OCI-LY1 (cell line): Measurements from ENCODE around the gene LINGO1.

ENCODE experiments used
- H2AFZ ChIP-seq: fragments of 200-600 bp; sonication (generic), shearing (Covaris generic); 2 replicates; pipeline ENCODE4 v1.6.0; 2014; ENCODE audit warnings: antibody characterized with exemption, mild to moderate bottlenecking, low read length
- H3F3A ChIP-seq: fragments of 200-600 bp; sonication (generic), shearing (Covaris generic); 2 replicates; pipeline ENCODE4 v1.6.0; 2014; ENCODE audit warnings: mild to moderate bottlenecking, antibody characterized with exemption, low read length, moderate library complexity; ENCODE audit not compliant: insufficient read depth
- H3K27ac ChIP-seq: fragments of 200-600 bp; sonication (generic); 2 replicates; pipeline ENCODE4 v1.5.1; 2014; ENCODE audit warnings: low read length, mixed run types, mild to moderate bottlenecking, low read depth; ENCODE audit not compliant: poor library complexity, severe bottlenecking
- H3K27me3 ChIP-seq: fragments of 200-600 bp; sonication (generic); 2 replicates; pipeline ENCODE4 v1.6.0; 2014; ENCODE audit warnings: antibody characterized with exemption, mild to moderate bottlenecking, low read length, moderate library complexity; ENCODE audit not compliant: insufficient read depth
- H3K36me3 ChIP-seq: fragments of 200-600 bp; sonication (generic); 2 replicates; pipeline ENCODE4 v1.6.1; 2014; ENCODE audit warnings: mild to moderate bottlenecking, antibody characterized with exemption, low read length, moderate library complexity, mixed read lengths; ENCODE audit not compliant: insufficient read depth
- H3K4me1 ChIP-seq: fragments of 200-600 bp; sonication (generic); 2 replicates; pipeline ENCODE4 v1.5.1; 2014; ENCODE audit warnings: mild to moderate bottlenecking, low read length, moderate library complexity; ENCODE audit not compliant: insufficient read depth, severe bottlenecking
- H3K4me2 ChIP-seq: fragments of 200-600 bp; sonication (generic), shearing (Covaris generic); 2 replicates; pipeline ENCODE4 v1.6.1; 2014; ENCODE audit warnings: low read length
- H3K4me3 ChIP-seq: fragments of 200-600 bp; sonication (generic); 2 replicates; pipeline ENCODE4 v1.5.1; 2014; ENCODE audit warnings: low read length, low read depth, mild to moderate bottlenecking, mixed read lengths; ENCODE audit not compliant: poor library complexity, severe bottlenecking
- H3K79me2 ChIP-seq: fragments of 200-600 bp; shearing (Covaris generic); 2 replicates; pipeline ENCODE4 v1.6.1; 2016; ENCODE audit warnings: mixed run types, low read length, mixed read lengths; ENCODE audit not compliant: insufficient read depth
- H3K9ac ChIP-seq: fragments of 200-600 bp; sonication (generic), shearing (Covaris generic); 2 replicates; pipeline ENCODE4 v1.6.1; 2014; ENCODE audit warnings: mild to moderate bottlenecking, low read length, mixed read lengths
- H3K9me2 ChIP-seq: fragments of 200-600 bp; sonication (generic), shearing (Covaris generic); 2 replicates; pipeline ENCODE4 v1.6.1; 2014; ENCODE audit warnings: low read depth, mild to moderate bottlenecking, low read length, mixed read lengths
- H3K9me3 ChIP-seq: fragments of 200-600 bp; shearing (Covaris generic); 2 replicates; pipeline ENCODE4 v1.6.1; 2014; ENCODE audit warnings: low read length, mixed read lengths
- H4K20me1 ChIP-seq: fragments of 200-600 bp; sonication (generic), shearing (Covaris generic); 2 replicates; pipeline ENCODE4 v1.6.0; 2016; ENCODE audit warnings: mild to moderate bottlenecking, low read length; ENCODE audit not compliant: insufficient read depth
- EZH2 ChIP-seq: fragments of 200-600 bp; sonication (generic), shearing (Covaris generic); IDR thresholded peaks from 2 replicates; pipeline ENCODE4 v1.8.0; 2017; ENCODE audit warnings: borderline replicate concordance, mixed run types, mild to moderate bottlenecking, antibody characterized with exemption, low read length, moderate library complexity, mixed read lengths
- TF ChIP-seq, protein P1 (sequence below): fragments of 200-600 bp; sonication (generic), shearing (Covaris generic); IDR thresholded peaks from 2 replicates; pipeline ENCODE4 v1.5.1; 2017; ENCODE audit warnings: mild to moderate bottlenecking, antibody characterized with exemption, low read length, moderate library complexity, mixed read lengths

Gene LINGO1

DNA sequence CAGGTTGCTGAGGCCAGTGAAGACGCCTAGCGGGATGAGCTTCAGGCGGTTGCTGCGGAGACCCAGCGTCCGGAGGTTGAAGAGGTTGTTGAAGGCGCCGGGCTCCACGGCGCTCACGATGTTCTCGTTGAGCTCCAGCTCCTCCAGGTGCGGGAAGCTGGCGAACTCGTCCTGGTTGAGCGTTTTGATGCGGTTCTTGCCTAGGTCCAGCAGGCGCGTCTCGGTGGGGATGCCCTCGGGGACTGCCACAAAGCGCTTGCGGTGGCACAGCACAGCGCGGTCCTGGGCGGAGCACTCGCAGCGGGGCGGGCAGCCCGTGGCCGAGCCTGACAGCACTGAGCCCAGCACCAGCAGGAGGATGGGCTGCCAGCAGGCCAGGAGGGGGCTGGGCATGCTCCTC, 17.2 kb downstream of the LINGO1 start:
- no peak for TF ChIP-seq EZH2
- TF ChIP-seq, protein P1, sequence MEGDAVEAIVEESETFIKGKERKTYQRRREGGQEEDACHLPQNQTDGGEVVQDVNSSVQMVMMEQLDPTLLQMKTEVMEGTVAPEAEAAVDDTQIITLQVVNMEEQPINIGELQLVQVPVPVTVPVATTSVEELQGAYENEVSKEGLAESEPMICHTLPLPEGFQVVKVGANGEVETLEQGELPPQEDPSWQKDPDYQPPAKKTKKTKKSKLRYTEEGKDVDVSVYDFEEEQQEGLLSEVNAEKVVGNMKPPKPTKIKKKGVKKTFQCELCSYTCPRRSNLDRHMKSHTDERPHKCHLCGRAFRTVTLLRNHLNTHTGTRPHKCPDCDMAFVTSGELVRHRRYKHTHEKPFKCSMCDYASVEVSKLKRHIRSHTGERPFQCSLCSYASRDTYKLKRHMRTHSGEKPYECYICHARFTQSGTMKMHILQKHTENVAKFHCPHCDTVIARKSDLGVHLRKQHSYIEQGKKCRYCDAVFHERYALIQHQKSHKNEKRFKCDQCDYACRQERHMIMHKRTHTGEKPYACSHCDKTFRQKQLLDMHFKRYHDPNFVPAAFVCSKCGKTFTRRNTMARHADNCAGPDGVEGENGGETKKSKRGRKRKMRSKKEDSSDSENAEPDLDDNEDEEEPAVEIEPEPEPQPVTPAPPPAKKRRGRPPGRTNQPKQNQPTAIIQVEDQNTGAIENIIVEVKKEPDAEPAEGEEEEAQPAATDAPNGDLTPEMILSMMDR: no peak
- no peaks in the 10 kb centered on the region for H3K9me3 ChIP-seq
- no peaks in the 10 kb centered on the region for H3K4me1 ChIP-seq
- H3F3A ChIP-seq: no peaks in the 10 kb centered on the region
- H3K36me3 ChIP-seq: no peaks in the 10 kb centered on the region
- H3K4me2 ChIP-seq: no peak overlapping the region
- H3K27ac ChIP-seq: no peak overlapping the region
- H4K20me1 ChIP-seq: no peaks in the 10 kb centered on the region
- H2AFZ ChIP-seq: no peak overlapping the region
- H3K27me3 ChIP-seq: no peaks in the 10 kb centered on the region; the same call in 1 of the 2 replicates
- no peak overlapping the region for H3K4me3 ChIP-seq
- H3K79me2 ChIP-seq: no peaks in the 10 kb centered on the region
- H3K9ac ChIP-seq: no peak overlapping the region
- H3K9me2 ChIP-seq: no peaks in the 10 kb centered on the region

DNA sequence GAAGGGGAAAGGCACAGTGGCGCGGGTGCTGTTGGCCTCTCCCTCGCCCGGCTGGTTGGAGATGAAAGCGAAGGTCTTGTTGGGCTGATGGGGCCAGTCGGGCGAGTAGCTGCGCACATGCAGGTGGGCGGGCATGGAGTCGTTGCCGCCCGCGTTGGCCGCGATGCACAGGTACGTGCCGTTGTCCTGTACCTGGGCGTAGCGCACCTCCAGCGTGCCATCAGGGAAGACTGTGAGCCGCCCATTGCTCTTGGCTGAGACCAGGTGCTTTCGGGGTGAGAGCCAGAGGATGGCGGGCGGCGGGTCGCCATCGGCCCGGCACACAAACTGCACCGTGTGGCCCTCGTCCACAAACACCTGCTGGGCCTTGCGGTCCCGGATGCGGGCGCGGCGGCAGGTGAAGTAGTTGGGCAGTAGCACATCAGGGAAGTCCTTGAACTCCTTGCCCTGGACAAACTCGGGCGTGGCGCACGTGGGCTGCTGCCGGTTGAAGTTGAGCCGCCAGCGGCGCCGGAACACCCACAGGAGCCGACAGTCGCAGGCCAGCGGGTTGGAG, 18.4 kb downstream of the LINGO1 start:
- H3K79me2 ChIP-seq: no peaks in the 10 kb centered on the region
- no peaks in the 10 kb centered on the region for H3K9me3 ChIP-seq
- H3K4me1 ChIP-seq: no peaks in the 10 kb centered on the region
- no peak overlapping the region for H3K4me2 ChIP-seq
- no peak for TF ChIP-seq EZH2
- TF ChIP-seq, protein P1: no peak
- H3K9me2 ChIP-seq: no peaks in the 10 kb centered on the region
- H3K27me3 ChIP-seq: no peaks in the 10 kb centered on the region; the same call in 1 of the 2 replicates
- H3K9ac ChIP-seq: no peak overlapping the region
- H3K27ac ChIP-seq: no peak overlapping the region
- H3F3A ChIP-seq: no peaks in the 10 kb centered on the region
- H3K36me3 ChIP-seq: no peaks in the 10 kb centered on the region
- H3K4me3 ChIP-seq: no peak overlapping the region
- H2AFZ ChIP-seq: no peak overlapping the region
- no peaks in the 10 kb centered on the region for H4K20me1 ChIP-seq

DNA sequence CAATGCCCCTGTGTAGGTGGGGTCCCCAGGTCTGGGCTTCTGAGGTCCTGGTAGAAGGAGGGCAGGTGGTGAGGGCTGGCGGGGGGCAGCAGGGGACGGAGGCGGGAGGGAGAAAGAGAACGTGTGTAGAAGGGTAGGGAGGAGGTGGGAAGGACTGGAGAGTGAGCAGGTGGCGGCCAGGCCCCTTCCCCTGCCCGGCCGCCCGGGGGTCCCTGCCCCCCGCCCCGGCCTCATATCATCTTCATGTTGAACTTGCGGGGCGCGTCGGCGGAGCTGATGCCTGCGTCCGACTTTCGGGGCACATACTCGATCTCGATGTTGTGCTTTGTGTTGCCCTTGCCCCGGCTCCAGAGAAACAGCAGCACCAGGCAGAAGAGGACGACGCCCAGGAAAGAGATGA, 18.9 kb downstream of the LINGO1 start:
- Histone ChIP-seq H3K4me2 (no peak overlapping the region), H3K4me1 (no peaks in the 10 kb centered on the region), H3K9me2 (no peaks in the 10 kb centered on the region), H3K36me3 (no peaks in the 10 kb centered on the region), H3K79me2 (no peaks in the 10 kb centered on the region), H3K9ac (no peak overlapping the region), H2AFZ (no peak overlapping the region), H3K27ac (no peak overlapping the region), H3K27me3 (no peaks in the 10 kb centered on the region; the same call in 1 of the 2 replicates), H3K9me3 (no peaks in the 10 kb centered on the region), H3K4me3 (no peak overlapping the region), H3F3A (no peaks in the 10 kb centered on the region), H4K20me1 (no peaks in the 10 kb centered on the region)
- TF ChIP-seq EZH2: no peak
- TF ChIP-seq, protein P1: no peak
